Motor neuron (in vitro differentiated cells): ENCODE data around the gene TP63. TPM values are rescaled to one million over a fixed set of nuclear protein-coding genes. Genes with fewer than 3 reads are reported as not detected.
"Not testable (repeated sequence)": the region's sequence is repeated elsewhere in the genome, so short reads cannot be mapped to it uniquely, and the experiment has no call there.

Experiments
- ATAC-seq, 8 experiments: fragments of 200-7000 bp; cut with Tn5 transposase; replicated peaks in 6 of 8; 2 replicates each; pipeline ENCODE4 v1.8.0; 2021; ENCODE audit warnings: mild to moderate bottlenecking in 8 of 8, moderate library complexity in 8 of 8
- H3K27ac ChIP-seq, 2 donors: fragments of 250-450 bp; sonication (Bioruptor Pico); 2 replicates each; pipeline ENCODE4 v1.9.0; 2021; ENCODE audit warnings: antibody characterized with exemption in 2 of 2, mild to moderate bottlenecking in 2 of 2, moderate library complexity in 1 of 2
- H3K4me1 ChIP-seq, 2 donors: fragments of 250-450 bp; sonication (Bioruptor Pico); replicated peaks in 1 of 2; 2 replicates each; pipeline ENCODE4 v1.6.1; 2021; ENCODE audit warnings: antibody characterized with exemption in 2 of 2, mild to moderate bottlenecking in 2 of 2, moderate library complexity in 1 of 2
- H3K4me3 ChIP-seq, 5 donors: fragments of 250-450 bp; sonication (Bioruptor Pico); 2 replicates each; pipeline ENCODE4 v1.9.0; 2021; ENCODE audit warnings: antibody characterized with exemption in 5 of 5, mild to moderate bottlenecking in 5 of 5, moderate library complexity in 4 of 5
- WGBS, 10 experiments: fragments of 450-650 bp; shearing (Covaris generic); methylation state at CpG; one replicate each; pipeline ENCODE4 v1.0.0; 2022; 5-methylcytosine and 5-hydroxymethylcytosine counted together
- in situ Hi-C, 9 experiments: fragments of 400-800 bp; cut with MboI; loops; one replicate each; pipeline ENCODE4 v1.15.0; 2021; ENCODE audit warnings: low sequenced_read_pairs in 9 of 9, low pct_unique_long_range_greater_than_20kb in 2 of 9; ENCODE audit not compliant: unreplicated experiment in 9 of 9
- total RNA-seq, 8 experiments: library from RNA; unstranded; fragments of 300-600 nt; gene quantifications; 2 replicates each; pipeline versions ENCODE4 v1.2.3 to v1.2.4, GENCODE V29; 2022

TP63 gene
- total RNA-seq, 8 experiments from 2014 or later: 0.05 to 1.5 (median 0.38) TPM

DNA sequence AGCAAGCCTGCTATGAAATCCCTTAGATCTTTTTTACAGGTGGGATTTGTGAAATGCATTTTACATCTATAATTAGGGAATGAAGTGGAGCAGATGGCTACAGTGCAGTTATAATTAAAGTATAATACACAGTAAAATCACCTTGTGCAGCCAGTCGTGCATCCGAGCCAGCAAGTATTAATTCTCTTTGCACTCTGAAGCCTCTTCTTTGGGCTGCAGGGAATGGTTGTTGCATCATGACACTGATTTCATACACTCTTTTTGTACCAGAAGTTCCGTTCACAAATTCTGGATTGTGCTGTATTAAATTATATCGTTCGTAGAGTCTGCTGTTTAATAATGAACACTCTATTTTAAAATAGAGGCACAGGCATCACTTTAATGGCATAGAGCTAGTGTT, 28.7 kb upstream of the TP63 start:
- no peak overlapping the region for H3K27ac ChIP-seq
- WGBS, 10 experiments: 25 to 98% (median 84%) methylated on average over 1 to 5 of the region's 5 CpGs
- no peak overlapping the region for H3K4me3 ChIP-seq
- no peak for ATAC-seq
- in situ Hi-C loops: no loop called here
- no peaks in the 10 kb centered on the region for H3K4me1 ChIP-seq

DNA sequence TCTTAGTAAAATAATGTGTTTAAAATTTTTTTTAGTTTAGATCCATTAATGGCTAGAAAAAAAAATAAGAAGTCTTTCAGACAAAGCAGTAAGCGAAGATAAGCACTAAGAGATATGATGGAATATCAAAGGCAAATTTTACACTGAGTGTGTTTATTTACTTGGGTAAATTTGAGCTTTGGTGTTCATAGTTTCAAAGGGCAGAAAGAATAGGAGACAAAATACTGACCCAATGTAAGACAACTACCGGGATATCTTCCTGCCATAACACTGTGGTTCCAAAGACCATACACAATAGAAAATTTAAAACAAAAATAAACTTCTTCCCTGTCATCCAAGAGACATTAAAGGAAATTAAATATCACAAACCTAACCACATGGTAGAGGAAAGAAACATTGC, 25.5 kb upstream of the TP63 start:
- Histone ChIP-seq H3K4me1 (no peaks in the 10 kb centered on the region), H3K27ac (no peak overlapping the region), H3K4me3 (no peak overlapping the region)
- WGBS, 10 experiments: 52 to 100% (median 92%) methylated on average over 1 to 2 of the region's 2 CpGs
- in situ Hi-C loops: no loop called here
- no peak for ATAC-seq

DNA sequence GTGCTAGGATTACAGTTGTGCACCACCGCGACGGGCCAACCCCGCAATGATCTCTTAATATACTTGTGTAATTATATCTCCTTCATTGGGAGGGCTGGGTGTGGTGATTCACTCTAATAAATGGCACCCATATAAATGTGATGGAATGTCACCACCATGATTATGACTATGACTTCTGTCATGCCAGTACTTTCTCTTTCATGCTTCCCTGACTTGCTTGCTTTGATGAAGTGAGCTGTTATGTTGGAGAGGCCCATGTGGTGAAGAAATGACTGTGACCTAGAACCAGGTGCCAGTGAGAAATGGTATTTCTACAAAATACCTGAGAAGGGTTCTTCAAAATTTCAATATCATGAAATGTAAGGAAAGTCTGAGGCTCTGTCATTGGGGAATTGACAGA, 24.4 kb upstream of the TP63 start:
- WGBS, 10 experiments: 96 to 100% (median 100%) methylated on average over 1 to 4 of the region's 4 CpGs; no CpG with 5 or more reads in 6 of the 10 experiments

DNA sequence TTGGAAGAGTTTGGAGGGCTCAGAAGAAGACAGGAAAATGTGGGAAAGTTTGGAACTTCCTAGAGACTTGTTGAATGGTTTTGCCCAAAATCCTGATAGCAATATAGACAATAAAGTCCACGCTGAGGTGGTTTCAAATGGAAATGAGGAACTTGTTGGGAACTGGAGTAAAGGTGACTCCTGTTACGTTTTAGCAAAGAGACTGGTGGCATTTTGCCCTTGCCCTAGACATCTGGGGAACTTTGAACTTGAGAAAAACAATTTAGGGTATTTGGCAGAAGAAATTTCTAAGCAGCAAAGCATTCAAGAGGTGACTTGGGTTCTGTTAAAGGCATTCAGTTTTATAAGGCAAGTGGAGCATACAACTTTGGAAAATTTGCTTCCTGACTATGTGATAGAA, 18.5 kb upstream of the TP63 start:
- in situ Hi-C loops: not testable (repeated sequence)

More for the DNA sequence above, 24.4 kb upstream of the TP63 start:
- Histone ChIP-seq H3K4me3 (no peak overlapping the region), H3K4me1 (no peaks in the 10 kb centered on the region), H3K27ac (no peak overlapping the region)
- no peak for ATAC-seq
- in situ Hi-C loops: no loop called here

DNA sequence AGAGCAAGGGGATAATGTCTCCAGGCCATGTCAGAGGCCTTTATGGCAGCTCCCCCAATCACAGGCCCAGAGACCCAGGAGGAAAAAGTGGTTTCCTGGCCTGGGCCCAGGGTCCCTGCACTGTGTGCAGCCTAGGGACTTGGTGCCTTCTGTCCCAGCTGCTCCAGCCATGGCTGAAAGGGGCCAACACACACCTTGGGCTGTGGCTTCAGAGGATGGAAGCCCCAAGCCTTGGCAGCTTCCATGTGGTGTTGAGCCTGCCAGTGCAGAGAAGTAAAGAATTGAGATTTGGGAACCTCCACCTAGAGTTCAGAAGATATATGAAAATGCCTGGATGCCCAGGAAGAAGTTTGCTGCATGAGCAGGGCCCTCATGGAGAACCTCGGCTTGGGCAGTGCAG, 18.1 kb upstream of the TP63 start:
- in situ Hi-C loops: no loop called here
- Histone ChIP-seq H3K4me3 (no peak overlapping the region), H3K27ac (no peak overlapping the region), H3K4me1 (no peaks in the 10 kb centered on the region)
- WGBS, 10 experiments: 11 to 100% (median 80%) methylated on average over 1 of the region's 1 CpG; no CpG with 5 or more reads in 7 of the 10 experiments
- no peak for ATAC-seq

More for the DNA sequence above, 18.5 kb upstream of the TP63 start:
- ATAC-seq, H3K4me1 ChIP-seq, H3K27ac ChIP-seq, H3K4me3 ChIP-seq: not testable (repeated sequence)
- 10 to 86% (median 35%) methylated on average over 1 to 2 of the region's 2 CpGs; no CpG with 5 or more reads in 2 of the 10 experiments for WGBS, 10 experiments

DNA sequence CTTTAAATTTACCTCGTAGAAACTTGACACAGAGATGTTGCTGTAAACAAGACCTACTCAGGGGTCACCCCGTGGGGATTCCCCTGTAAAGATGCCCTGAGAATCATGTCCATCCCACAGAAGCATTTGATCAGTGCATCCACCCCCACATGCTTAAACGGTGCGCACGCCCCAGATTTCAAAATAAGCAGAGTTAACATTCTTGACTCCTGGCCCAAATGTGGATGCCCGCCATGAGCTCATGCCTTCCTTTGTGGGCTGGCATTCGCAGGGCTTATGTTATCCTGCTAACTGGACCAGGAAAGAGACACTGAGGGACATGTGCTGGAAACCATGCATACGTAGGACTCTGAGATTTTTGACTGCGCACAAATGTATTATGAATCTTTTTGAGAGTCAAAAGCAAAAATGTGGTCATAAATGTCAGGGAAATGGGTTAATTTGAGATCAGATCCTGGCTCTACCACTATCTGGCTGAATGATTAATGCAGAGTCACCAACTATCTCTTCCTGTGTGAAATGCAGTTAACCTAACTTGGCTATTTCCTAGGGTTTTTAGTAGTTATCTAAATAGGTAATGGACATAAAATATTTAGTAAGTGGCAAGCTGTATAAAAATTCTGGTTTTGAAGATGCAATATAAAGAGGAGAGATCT, 9.1 kb upstream of the TP63 start:
- Histone ChIP-seq H3K27ac (no peak overlapping the region), H3K4me3 (no peak overlapping the region), H3K4me1 (no peaks in the 10 kb centered on the region)
- no peak for ATAC-seq
- WGBS, 10 experiments: 60 to 93% (median 80%) methylated on average over 1 to 6 of the region's 9 CpGs; no CpG with 5 or more reads in 2 of the 10 experiments
- in situ Hi-C loops: no loop called here

DNA sequence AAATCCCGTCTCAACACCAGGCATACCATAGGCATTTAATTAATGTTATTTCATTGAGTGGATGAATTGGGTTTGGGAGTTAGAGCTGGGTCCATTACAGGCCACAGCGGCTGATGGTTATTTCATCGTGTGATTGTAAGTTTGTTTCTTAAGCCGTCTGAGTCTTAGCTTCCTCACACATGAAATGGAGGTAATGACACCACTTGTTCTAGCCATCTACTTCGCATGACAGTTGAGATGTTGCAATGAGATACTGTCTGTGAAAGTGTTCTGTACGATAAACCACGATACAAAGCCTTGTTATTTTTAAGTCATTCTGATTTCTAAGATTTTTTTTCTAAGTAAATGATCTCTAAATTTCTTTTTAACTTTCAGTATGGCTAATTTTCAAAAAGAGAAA, 8.6 kb upstream of the TP63 start:
- no peak overlapping the region for H3K4me3 ChIP-seq
- no peaks in the 10 kb centered on the region for H3K4me1 ChIP-seq
- H3K27ac ChIP-seq: no peak overlapping the region
- in situ Hi-C loops: no loop called here
- 57 to 100% (median 92%) methylated on average over 1 to 7 of the region's 7 CpGs; no CpG with 5 or more reads in 1 of the 10 experiments for WGBS, 10 experiments
- ATAC-seq: no peak

DNA sequence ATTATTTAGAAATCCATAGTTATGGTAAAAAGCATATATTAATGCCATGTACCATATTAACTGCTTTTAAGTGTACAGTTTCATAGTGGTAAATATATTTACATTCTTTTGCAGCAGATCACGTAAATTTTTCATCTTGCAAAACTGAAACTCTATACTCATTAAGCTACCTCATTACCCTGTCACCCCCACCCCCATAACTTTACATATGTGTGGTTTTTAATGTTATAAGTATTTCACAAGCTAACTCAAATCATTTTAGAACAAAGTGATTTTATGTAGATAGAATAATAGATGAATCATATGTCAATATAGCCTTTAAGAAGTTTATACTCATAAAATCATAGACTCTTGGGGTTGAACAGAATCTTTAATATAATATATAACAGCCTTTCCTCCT, 7.1 kb upstream of the TP63 start:
- no peak overlapping the region for H3K4me3 ChIP-seq
- no peak for ATAC-seq
- 43 to 89% (median 50%) methylated on average over 1 of the region's 1 CpG; no CpG with 5 or more reads in 3 of the 10 experiments for WGBS, 10 experiments
- no peaks in the 10 kb centered on the region for H3K4me1 ChIP-seq
- in situ Hi-C loops: no loop called here
- no peak overlapping the region for H3K27ac ChIP-seq

DNA sequence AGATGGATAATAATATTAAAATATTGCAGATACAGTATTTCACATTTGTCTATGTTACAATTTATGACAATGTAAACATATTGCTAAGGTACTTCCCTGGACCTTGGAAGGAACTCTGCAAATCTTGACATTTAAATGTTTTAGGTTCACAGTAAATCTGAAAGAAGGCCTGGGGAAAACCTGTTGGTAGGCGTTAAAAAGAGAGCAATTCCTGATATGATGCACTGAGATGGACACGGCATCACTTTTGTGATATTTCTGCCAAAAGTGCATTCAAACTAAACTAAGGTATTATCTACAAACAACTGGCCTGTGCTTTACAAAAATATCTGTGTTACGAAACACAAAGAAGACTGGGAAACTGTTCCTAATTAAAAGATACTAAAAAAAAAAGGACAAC, 6.1 kb upstream of the TP63 start:
- no peak for ATAC-seq
- 55 to 100% (median 94%) methylated on average over 1 to 3 of the region's 3 CpGs; no CpG with 5 or more reads in 1 of the 10 experiments for WGBS, 10 experiments
- no peak overlapping the region for H3K27ac ChIP-seq
- in situ Hi-C loops: no loop called here
- no peak overlapping the region for H3K4me3 ChIP-seq
- no peaks in the 10 kb centered on the region for H3K4me1 ChIP-seq

DNA sequence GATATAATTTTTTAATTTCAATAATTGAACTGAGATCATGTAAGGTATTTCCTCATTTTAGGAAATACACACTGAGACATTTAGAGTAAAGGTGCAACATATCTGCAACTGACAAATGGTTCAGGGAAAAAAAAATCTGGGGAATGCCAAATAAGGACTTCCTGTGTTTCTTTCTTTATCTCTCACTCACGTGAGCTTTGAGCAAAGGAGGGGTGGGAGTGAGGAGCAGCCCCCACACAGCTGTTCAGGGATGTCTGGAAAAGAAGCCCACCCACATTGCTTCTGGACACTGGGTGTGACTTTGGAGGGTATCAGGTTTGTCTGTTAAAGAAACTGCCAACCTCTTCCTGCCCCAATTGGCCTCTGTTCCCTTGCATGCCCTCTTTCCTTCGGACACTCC, 5.6 kb upstream of the TP63 start:
- no peak overlapping the region for H3K4me3 ChIP-seq
- no peak for ATAC-seq
- no peaks in the 10 kb centered on the region for H3K4me1 ChIP-seq
- in situ Hi-C loops: no loop called here
- H3K27ac ChIP-seq: no peak overlapping the region
- 40 to 100% (median 63%) methylated on average over 1 to 2 of the region's 2 CpGs; no CpG with 5 or more reads in 3 of the 10 experiments for WGBS, 10 experiments

DNA sequence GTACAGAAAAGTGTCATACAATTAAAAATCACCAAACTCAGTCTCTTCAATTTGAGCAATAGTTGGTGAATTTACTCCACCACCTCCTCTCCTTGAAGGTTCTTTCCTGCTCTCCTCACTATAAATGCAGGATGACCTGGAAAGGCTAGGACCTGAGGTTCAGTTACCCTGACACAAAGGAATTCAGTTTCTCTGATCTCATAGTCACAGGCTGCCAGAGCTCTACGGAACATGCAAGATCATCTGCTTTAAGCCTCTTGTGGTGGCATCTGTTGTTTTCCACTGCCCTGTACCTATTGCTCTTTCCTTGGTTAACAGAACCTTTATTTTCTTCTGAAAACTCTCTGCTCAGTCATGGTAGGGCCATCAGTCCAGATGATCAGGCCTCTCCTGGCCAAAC, 4.9 kb upstream of the TP63 start:
- in situ Hi-C loops: no loop called here
- no peak overlapping the region for H3K27ac ChIP-seq

DNA sequence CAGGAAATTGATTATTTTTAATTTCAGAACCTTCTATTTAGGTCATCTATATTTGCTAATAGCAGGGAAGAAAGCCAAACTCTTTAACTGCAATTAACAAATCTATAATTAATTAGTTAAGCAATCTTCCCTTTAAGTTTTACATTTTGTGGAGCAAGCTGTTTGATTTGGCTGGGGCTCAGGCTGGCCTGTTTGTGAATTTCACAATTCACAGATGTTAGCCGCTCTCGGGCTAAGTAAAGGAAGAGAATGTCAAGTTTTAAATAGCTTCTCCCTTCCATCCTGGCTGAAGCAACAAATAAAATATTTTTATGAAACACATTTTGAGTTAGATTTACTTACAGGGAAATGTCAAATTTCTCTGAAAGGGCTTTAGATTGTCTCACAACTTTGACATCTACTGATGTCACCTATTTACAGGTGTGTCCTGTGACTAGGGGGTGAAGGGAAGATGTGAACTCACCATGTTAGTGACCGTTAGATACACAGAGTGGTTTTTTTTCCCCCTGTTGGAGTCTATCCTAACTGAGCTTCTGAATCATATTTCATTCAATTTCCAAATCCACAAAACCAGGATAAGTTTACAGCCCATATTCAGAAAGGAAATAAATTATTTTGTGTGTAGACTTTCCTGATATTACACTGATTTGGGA, 1.3 kb upstream of the TP63 start:
- ATAC-seq: peak in 1 of 8 experiments; percentile 50
- no peak overlapping the region for H3K27ac ChIP-seq
- WGBS, 10 experiments: 27 to 96% (median 80%) methylated on average over 1 to 3 of the region's 3 CpGs; no CpG with 5 or more reads in 1 of the 10 experiments
- H3K4me1 ChIP-seq: no peaks in the 10 kb centered on the region
- no peak overlapping the region for H3K4me3 ChIP-seq
- in situ Hi-C loops: no loop called here

More for the DNA sequence above, 4.9 kb upstream of the TP63 start:
- ATAC-seq: no peak
- H3K4me1 ChIP-seq: no peaks in the 10 kb centered on the region
- 67 to 100% (median 83%) methylated on average over 1 of the region's 1 CpG; no CpG with 5 or more reads in 5 of the 10 experiments for WGBS, 10 experiments
- H3K4me3 ChIP-seq: no peak overlapping the region

DNA sequence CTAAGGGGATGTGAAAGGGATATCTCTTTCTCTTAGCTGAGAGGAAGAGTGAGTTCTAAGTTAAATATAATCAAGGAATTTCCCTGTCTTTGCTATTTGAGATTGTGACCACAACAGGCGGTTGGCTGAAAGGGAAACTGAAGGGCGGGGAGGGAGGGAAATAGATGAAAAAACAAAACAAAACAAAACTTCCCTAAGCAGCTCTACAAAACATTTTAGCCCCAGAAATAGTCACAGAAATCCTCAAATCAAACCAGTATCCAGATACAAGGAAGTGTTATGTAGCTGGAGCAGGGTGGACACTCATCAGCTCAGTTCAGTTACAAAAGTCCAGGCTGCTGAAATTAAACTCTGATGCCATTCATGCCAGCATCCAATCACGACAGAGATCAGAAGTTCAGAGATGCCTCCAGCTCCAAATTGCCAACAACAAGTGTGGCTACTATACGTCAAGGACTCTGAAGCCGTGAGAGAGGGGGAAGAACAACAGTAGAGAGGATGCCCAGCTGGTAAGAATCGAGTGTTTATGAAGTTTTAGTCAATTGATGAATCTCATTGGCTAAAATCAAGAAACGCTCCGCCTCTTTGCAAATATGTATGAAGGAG, 319 bp upstream of the TP63 start:
- ATAC-seq: peak in 1 of 8 experiments; percentile 36
- in situ Hi-C loops: no loop called here
- Histone ChIP-seq H3K27ac (no peak overlapping the region), H3K4me3 (no peak overlapping the region), H3K4me1 (no peaks in the 10 kb centered on the region)
- WGBS, 10 experiments: 51 to 100% (median 83%) methylated on average over 1 to 6 of the region's 8 CpGs; no CpG with 5 or more reads in 1 of the 10 experiments
